Parathyroid adenoma (tissue), 2 donors: ENCODE results near the gene SCUBE2.

ENCODE experiments used
- H2AFZ ChIP-seq: fragments of 300-600 bp; sonication (generic); one replicate; pipeline ENCODE4 v1.7.0; 2017; ENCODE audit warnings: antibody characterized with exemption, mild to moderate bottlenecking
- H3K27ac ChIP-seq: fragments of 300-600 bp; sonication (generic); one replicate; pipeline ENCODE4 v1.7.0; 2017
- H3K27me3 ChIP-seq: fragments of 300-600 bp; sonication (generic); one replicate; pipeline ENCODE4 v1.7.0; 2017; ENCODE audit warnings: low read length; ENCODE audit not compliant: control insufficient read depth, insufficient read depth
- H3K36me3 ChIP-seq: fragments of 300-600 bp; sonication (generic); one replicate; pipeline ENCODE4 v1.7.0; 2017; ENCODE audit warnings: low read length; ENCODE audit not compliant: control insufficient read depth, insufficient read depth
- H3K4me1 ChIP-seq: fragments of 300-600 bp; sonication (generic); one replicate; pipeline ENCODE4 v1.7.0; 2017; ENCODE audit warnings: control low read depth
- H3K4me2 ChIP-seq: fragments of 300-600 bp; sonication (generic); one replicate; pipeline ENCODE4 v1.7.0; 2017; ENCODE audit warnings: low read length
- H3K4me3 ChIP-seq: fragments of 300-600 bp; sonication (generic); one replicate; pipeline ENCODE4 v1.7.0; 2017; ENCODE audit warnings: low read depth, low read length
- H3K79me2 ChIP-seq: fragments of 300-600 bp; sonication (generic); one replicate; pipeline ENCODE4 v1.7.0; 2017; ENCODE audit warnings: control low read depth
- H3K9ac ChIP-seq: fragments of 300-600 bp; sonication (generic); one replicate; pipeline ENCODE4 v1.7.0; 2017; ENCODE audit warnings: mild to moderate bottlenecking
- H3K9me3 ChIP-seq: fragments of 300-600 bp; sonication (generic); one replicate; pipeline ENCODE4 v1.7.0; 2017; ENCODE audit warnings: low read length; ENCODE audit not compliant: control insufficient read depth
- CTCF ChIP-seq: fragments of 300-600 bp; sonication (generic); IDR thresholded peaks from one replicate; pipeline ENCODE4 v1.7.0; 2017; ENCODE audit warnings: antibody characterized with exemption, mild to moderate bottlenecking
- donor health status: primary hyperparathyroidism.

The SCUBE2 gene

GRCh38 chr11:9041747-9042146 lies 49.7 kb downstream of the SCUBE2 start:
- no peak overlapping the region for H3K4me3 ChIP-seq
- no peaks in the 10 kb centered on the region for H3K9me3 ChIP-seq
- no peaks in the 10 kb centered on the region for H3K79me2 ChIP-seq
- no peak for TF ChIP-seq CTCF
- H3K4me2 ChIP-seq = no peak overlapping the region
- H3K36me3 ChIP-seq = no peaks in the 10 kb centered on the region
- H3K4me1 ChIP-seq = no peaks in the 10 kb centered on the region
- no peak overlapping the region for H2AFZ ChIP-seq
- H3K27ac ChIP-seq = no peak overlapping the region
- H3K9ac ChIP-seq = no peak overlapping the region
- H3K27me3 ChIP-seq = no peaks in the 10 kb centered on the region

- no peaks in the 10 kb centered on the region for H3K27me3 ChIP-seq
- no peaks in the 10 kb centered on the region for H3K36me3 ChIP-seq
- no peaks in the 10 kb centered on the region for H3K79me2 ChIP-seq
- no peaks in the 10 kb centered on the region for H3K9me3 ChIP-seq
- no peak overlapping the region for H3K4me3 ChIP-seq
- no peak overlapping the region for H3K4me2 ChIP-seq
- TF ChIP-seq CTCF = no peak
- no peak overlapping the region for H2AFZ ChIP-seq
- no peaks in the 10 kb centered on the region for H3K4me1 ChIP-seq
- H3K9ac ChIP-seq = no peak overlapping the region
- H3K27ac ChIP-seq = no peak overlapping the region
These were observed 51.0 kb downstream of the SCUBE2 start for GRCh38 chr11:9040410-9040809.

GRCh38 chr11:9039863-9040262 lies 51.5 kb downstream of the SCUBE2 start:
- Histone ChIP-seq H3K4me1 (no peaks in the 10 kb centered on the region), H2AFZ (no peak overlapping the region), H3K4me3 (no peak overlapping the region), H3K9me3 (no peaks in the 10 kb centered on the region), H3K9ac (no peak overlapping the region), H3K36me3 (no peaks in the 10 kb centered on the region), H3K4me2 (no peak overlapping the region), H3K79me2 (no peaks in the 10 kb centered on the region), H3K27ac (no peak overlapping the region), H3K27me3 (no peaks in the 10 kb centered on the region)
- no peak for TF ChIP-seq CTCF

GRCh38 chr11:9039198-9039597 lies 52.2 kb downstream of the SCUBE2 start:
- Histone ChIP-seq H3K27me3 (no peaks in the 10 kb centered on the region), H3K4me2 (no peak overlapping the region), H3K9ac (no peak overlapping the region), H3K9me3 (no peaks in the 10 kb centered on the region), H3K4me3 (no peak overlapping the region), H3K79me2 (no peaks in the 10 kb centered on the region), H3K27ac (no peak overlapping the region), H3K36me3 (no peaks in the 10 kb centered on the region), H2AFZ (no peak overlapping the region), H3K4me1 (no peaks in the 10 kb centered on the region)
- no peak for TF ChIP-seq CTCF

GRCh38 chr11:9038541-9038940 lies 52.9 kb downstream of the SCUBE2 start:
- no peaks in the 10 kb centered on the region for H3K36me3 ChIP-seq
- H3K27me3 ChIP-seq = no peaks in the 10 kb centered on the region
- no peak overlapping the region for H3K27ac ChIP-seq
- H3K4me2 ChIP-seq = no peak overlapping the region
- no peak overlapping the region for H3K9ac ChIP-seq
- H3K4me1 ChIP-seq = no peaks in the 10 kb centered on the region
- no peaks in the 10 kb centered on the region for H3K9me3 ChIP-seq
- no peaks in the 10 kb centered on the region for H3K79me2 ChIP-seq
- no peak for TF ChIP-seq CTCF
- H2AFZ ChIP-seq = no peak overlapping the region
- no peak overlapping the region for H3K4me3 ChIP-seq
